ENCODE results near the gene RAB31.

The RAB31 gene

GRCh38 chr18:9771261-9771976 lies 63.3 kb downstream of the RAB31 start:
- DNase-seq (ENCODE audit: low read depth) = peak; percentile 77
- no peak overlapping the region for H3K4me3 ChIP-seq (ENCODE audit: low read depth, low read length)
- peak; percentile 70 for TF ChIP-seq CTCF (IDR thresholded peaks at IDR 0.05; ENCODE audit: low read depth, low read length)
- TF ChIP-seq MAX (IDR thresholded peaks at IDR 0.05; ENCODE audit: low read depth, low read length) = no peak

GRCh38 chr18:9771977-9772660 lies 64.0 kb downstream of the RAB31 start:
- no peak for DNase-seq (ENCODE audit: low read depth)
- TF ChIP-seq MYC (IDR thresholded peaks at IDR 0.05; ENCODE audit: low read depth, low read length) (no peak), CTCF (IDR thresholded peaks at IDR 0.05; ENCODE audit: low read depth, low read length) (no peak), MAX (IDR thresholded peaks at IDR 0.05; ENCODE audit: low read depth, low read length) (no peak), POLR2A (IDR thresholded peaks at IDR 0.05; ENCODE audit: extremely low read depth, insufficient read length) (no peak)
- H3K4me3 ChIP-seq (ENCODE audit: low read depth, low read length) = no peak overlapping the region

- TF ChIP-seq MYC (IDR thresholded peaks at IDR 0.05; ENCODE audit: low read depth, low read length) (no peak), MAX (IDR thresholded peaks at IDR 0.05; ENCODE audit: low read depth, low read length) (no peak), CTCF (IDR thresholded peaks at IDR 0.05; ENCODE audit: low read depth, low read length) (no peak), POLR2A (IDR thresholded peaks at IDR 0.05; ENCODE audit: extremely low read depth, insufficient read length) (no peak)
- DNase-seq (ENCODE audit: low read depth) = no peak
- H3K4me3 ChIP-seq (ENCODE audit: low read depth, low read length) = no peak overlapping the region
Measured at GRCh38 chr18:9772847-9773677, 65.0 kb downstream of the RAB31 start.

GRCh38 chr18:9774150-9774549 lies 66.0 kb downstream of the RAB31 start:
- no peak overlapping the region for H3K4me3 ChIP-seq (ENCODE audit: low read depth, low read length)
- no peak for DNase-seq (ENCODE audit: low read depth)
- no peak for TF ChIP-seq POLR2A (IDR thresholded peaks at IDR 0.05; ENCODE audit: extremely low read depth, insufficient read length)
- TF ChIP-seq MYC (IDR thresholded peaks at IDR 0.05; ENCODE audit: low read depth, low read length) = no peak
- TF ChIP-seq CTCF (IDR thresholded peaks at IDR 0.05; ENCODE audit: low read depth, low read length) = no peak
- TF ChIP-seq MAX (IDR thresholded peaks at IDR 0.05; ENCODE audit: low read depth, low read length) = no peak

- peak; percentile 80 for DNase-seq (ENCODE audit: low read depth)
- no peak overlapping the region for H3K4me3 ChIP-seq (ENCODE audit: low read depth, low read length)
- TF ChIP-seq MYC (IDR thresholded peaks at IDR 0.05; ENCODE audit: low read depth, low read length) (no peak), MAX (IDR thresholded peaks at IDR 0.05; ENCODE audit: low read depth, low read length) (no peak), CTCF (IDR thresholded peaks at IDR 0.05; ENCODE audit: low read depth, low read length) (no peak), POLR2A (IDR thresholded peaks at IDR 0.05; ENCODE audit: extremely low read depth, insufficient read length) (no peak)
Measured at GRCh38 chr18:9775178-9775577, 67.1 kb downstream of the RAB31 start.
